RWPE2 (cell line): ENCODE results near the gene AKNAD1.
A peak's percentile ranks its signal among the peaks of the same experiment; 100 is the strongest.

Experiments
- ATAC-seq: fragments of 200-7000 bp; cut with Tn5 transposase; 3 replicates; pipeline ENCODE4 v1.9.1; 2021; ENCODE audit warnings: low read depth
- DNase-seq: peaks from one replicate; pipeline ENCODE4 v3.0.0-alpha.2; 2020; ENCODE audit warnings: low spot score
- H3K27ac ChIP-seq: fragments of 450-650 bp; 2 replicates; pipeline ENCODE4 v1.5.1; 2017; ENCODE audit warnings: mild to moderate bottlenecking; ENCODE audit not compliant: poor library complexity, severe bottlenecking
- H3K27me3 ChIP-seq: fragments of 250-450 bp; sonication (Bioruptor Pico); 2 replicates; pipeline ENCODE4 v1.5.1; 2021; ENCODE audit warnings: mild to moderate bottlenecking, moderate library complexity; ENCODE audit not compliant: insufficient read depth, poor library complexity, severe bottlenecking
- H3K36me3 ChIP-seq: fragments of 250-450 bp; sonication (Bioruptor Pico); 2 replicates; pipeline ENCODE4 v1.5.1; 2020; ENCODE audit warnings: low read depth, mild to moderate bottlenecking, moderate library complexity
- H3K4me1 ChIP-seq: fragments of 250-450 bp; sonication (Bioruptor Pico); 2 replicates; pipeline ENCODE4 v1.5.1; 2021; ENCODE audit warnings: mild to moderate bottlenecking, moderate library complexity; ENCODE audit not compliant: insufficient read depth, poor library complexity, severe bottlenecking
- H3K4me3 ChIP-seq: fragments of 250-450 bp; sonication (Bioruptor Pico); 2 replicates; pipeline ENCODE4 v1.5.1; 2021; ENCODE audit warnings: mild to moderate bottlenecking, moderate library complexity; ENCODE audit not compliant: severe bottlenecking
- H3K9me3 ChIP-seq: fragments of 250-450 bp; sonication (Bioruptor Pico); 2 replicates; pipeline ENCODE4 v1.5.1; 2021; ENCODE audit warnings: mild to moderate bottlenecking, moderate library complexity; ENCODE audit not compliant: severe bottlenecking
- TF ChIP-seq, protein P1 (sequence below): fragments of 450-650 bp; IDR thresholded peaks from one replicate; pipeline ENCODE4 v1.5.1; 2017; ENCODE audit warnings: mild to moderate bottlenecking, moderate library complexity; ENCODE audit not compliant: poor library complexity, severe bottlenecking

Gene AKNAD1

DNA sequence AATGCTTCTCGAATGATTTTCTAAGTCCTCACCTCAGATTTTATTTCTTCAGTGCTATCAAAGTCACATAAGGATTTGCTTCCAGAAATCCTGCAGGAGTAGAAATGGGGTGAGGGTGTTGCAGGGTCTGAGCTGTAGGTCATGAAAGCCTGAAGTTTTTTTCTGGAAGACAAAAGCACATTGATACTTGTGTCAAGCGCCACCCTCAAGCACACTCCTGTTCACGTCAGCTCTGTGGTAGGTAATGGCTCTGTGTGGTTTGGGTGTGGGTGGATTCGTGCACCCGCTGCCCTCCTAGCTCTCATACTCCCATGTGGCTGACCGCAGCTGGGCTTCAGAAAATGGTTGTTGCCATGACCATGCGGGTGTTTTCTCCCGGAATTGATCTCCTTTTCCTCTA, 39.9 kb downstream of the AKNAD1 start:
- Histone ChIP-seq H3K4me3 (no peak overlapping the region), H3K9me3 (no peaks in the 10 kb centered on the region), H3K4me1 (peaks cover 10% of the 10 kb centered on the region), H3K27me3 (no peaks in the 10 kb centered on the region), H3K27ac (no peak overlapping the region), H3K36me3 (no peaks in the 10 kb centered on the region)
- ATAC-seq (no peak), DNase-seq (no peak)
- TF ChIP-seq, protein P1, sequence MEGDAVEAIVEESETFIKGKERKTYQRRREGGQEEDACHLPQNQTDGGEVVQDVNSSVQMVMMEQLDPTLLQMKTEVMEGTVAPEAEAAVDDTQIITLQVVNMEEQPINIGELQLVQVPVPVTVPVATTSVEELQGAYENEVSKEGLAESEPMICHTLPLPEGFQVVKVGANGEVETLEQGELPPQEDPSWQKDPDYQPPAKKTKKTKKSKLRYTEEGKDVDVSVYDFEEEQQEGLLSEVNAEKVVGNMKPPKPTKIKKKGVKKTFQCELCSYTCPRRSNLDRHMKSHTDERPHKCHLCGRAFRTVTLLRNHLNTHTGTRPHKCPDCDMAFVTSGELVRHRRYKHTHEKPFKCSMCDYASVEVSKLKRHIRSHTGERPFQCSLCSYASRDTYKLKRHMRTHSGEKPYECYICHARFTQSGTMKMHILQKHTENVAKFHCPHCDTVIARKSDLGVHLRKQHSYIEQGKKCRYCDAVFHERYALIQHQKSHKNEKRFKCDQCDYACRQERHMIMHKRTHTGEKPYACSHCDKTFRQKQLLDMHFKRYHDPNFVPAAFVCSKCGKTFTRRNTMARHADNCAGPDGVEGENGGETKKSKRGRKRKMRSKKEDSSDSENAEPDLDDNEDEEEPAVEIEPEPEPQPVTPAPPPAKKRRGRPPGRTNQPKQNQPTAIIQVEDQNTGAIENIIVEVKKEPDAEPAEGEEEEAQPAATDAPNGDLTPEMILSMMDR = no peak

- DNase-seq = no peak
- Histone ChIP-seq H3K4me1 (peaks cover 10% of the 10 kb centered on the region), H3K36me3 (no peaks in the 10 kb centered on the region), H3K9me3 (no peaks in the 10 kb centered on the region), H3K27me3 (no peaks in the 10 kb centered on the region), H3K4me3 (no peak overlapping the region), H3K27ac (no peak overlapping the region)
- TF ChIP-seq, protein P1 = no peak
- ATAC-seq = peak; percentile 84
These were observed 40.6 kb downstream of the AKNAD1 start for GRCh38 chr1:108816049-108816893.

- Histone ChIP-seq H3K4me1 (peaks cover 10% of the 10 kb centered on the region), H3K27me3 (no peaks in the 10 kb centered on the region), H3K27ac (no peak overlapping the region), H3K9me3 (no peaks in the 10 kb centered on the region), H3K36me3 (no peaks in the 10 kb centered on the region), H3K4me3 (no peak overlapping the region)
- no peak for ATAC-seq
- TF ChIP-seq, protein P1 = no peak
- DNase-seq = no peak
These were observed 41.3 kb downstream of the AKNAD1 start for GRCh38 chr1:108815566-108815965.

DNA sequence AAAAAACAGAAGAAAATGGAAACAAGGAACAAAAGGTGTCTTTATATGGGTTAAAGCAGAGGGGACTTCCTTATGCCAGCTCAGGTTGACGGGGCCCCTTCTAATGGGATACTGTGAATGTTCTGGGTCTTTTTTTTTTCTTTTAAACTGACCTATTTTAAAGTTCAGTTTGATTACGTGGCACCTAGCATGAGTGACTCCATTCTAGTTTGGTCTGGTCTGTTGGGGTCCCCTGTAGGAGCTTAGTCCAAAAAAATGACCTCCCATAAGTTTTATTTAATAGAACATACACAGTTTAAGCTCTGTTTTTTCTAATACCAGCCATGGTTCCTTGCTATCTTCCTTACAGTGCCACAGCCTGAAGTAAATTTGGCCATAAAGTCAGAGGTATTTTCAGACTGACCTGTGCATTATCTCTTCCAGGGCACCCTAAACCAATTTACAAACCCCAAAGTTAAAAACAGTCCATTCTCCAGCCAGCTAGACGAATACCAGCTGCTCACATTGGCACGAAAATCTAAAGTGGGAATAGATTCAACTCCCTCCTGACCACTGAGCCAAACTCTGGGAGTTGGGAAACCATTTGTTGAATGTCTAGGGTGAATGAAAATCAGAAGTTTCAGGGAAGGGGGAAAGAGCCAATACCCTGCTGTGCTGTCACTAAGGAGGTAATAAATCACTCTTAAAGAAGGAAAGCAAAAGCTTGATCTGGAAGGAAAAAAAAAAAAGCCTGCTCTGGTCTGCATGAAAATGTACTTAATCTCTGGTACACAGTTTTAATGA, 42.4 kb downstream of the AKNAD1 start:
- TF ChIP-seq, protein P1 = no peak
- H3K4me3 ChIP-seq = no peak overlapping the region
- DNase-seq (no peak), ATAC-seq (no peak)
- no peaks in the 10 kb centered on the region for H3K27me3 ChIP-seq
- no peaks in the 10 kb centered on the region for H3K9me3 ChIP-seq
- H3K27ac ChIP-seq = no peak overlapping the region
- no peaks in the 10 kb centered on the region for H3K36me3 ChIP-seq
- peaks cover 10% of the 10 kb centered on the region for H3K4me1 ChIP-seq
